ENCODE data around the gene GEMIN7.

Gene GEMIN7

DNA sequence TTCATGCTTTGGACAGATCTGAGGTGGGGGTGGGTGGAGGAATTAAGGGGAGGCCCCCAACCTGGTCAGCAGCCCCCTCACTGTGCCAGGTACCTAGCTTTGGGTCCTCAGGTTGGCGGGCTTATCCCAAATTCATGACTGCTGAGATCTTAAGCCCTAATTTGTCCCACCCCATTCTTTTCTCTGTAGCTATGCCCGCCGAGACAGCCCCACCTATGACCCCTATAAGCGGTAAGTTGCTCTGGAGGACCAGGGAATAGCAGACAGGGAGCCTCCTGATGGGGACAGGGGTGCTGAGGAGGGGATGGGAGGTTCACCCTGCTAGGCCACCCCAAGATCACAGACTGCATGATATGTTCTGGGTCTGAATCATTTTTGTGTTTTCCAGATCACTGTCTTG lies 17.1 kb upstream of the GEMIN7 start:
- no peak for DNase-seq (ENCODE audit: low read depth)

- no peak for DNase-seq (ENCODE audit: low read depth)
Measured at GRCh38 chr19:45063851-45064801, 14.9 kb upstream of the GEMIN7 start.

DNA sequence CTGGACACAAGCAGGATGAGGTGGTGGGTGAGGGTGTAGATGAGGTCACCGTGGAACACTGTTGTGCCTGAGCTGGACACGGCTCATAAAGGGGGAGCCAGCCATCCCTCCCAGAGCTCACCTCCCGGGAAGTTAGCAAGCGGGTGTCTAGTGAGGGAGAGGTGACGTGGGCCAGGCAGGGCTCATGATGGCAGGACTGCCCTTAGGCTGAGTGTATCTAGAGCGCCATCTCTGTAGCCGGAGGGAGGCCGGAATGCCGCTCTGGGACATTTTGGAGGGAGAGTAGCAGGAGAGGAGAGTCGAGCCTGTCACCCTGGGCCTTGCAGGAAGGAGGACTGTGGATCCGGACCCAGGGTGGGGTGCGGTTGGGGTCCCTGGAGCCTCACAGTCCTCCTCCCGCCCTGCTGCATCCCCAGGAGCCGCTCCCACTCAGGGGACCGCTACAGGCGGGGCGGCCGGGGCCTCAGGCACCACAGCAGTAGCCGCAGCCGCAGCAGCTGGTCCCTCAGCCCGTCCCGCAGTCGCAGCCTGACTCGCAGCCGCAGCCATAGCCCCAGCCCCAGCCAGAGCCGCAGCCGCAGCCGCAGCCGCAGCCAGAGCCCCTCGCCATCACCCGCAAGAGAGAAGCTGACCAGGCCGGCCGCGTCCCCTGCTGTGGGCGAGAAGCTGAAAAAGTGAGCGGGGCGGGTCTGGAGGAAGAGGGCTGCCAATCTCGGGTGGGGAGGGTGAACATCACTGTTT lies 12.0 kb upstream of the GEMIN7 start:
- no peak for DNase-seq (ENCODE audit: low read depth)

GRCh38 chr19:45068041-45068440 lies 11.0 kb upstream of the GEMIN7 start:
- no peak for DNase-seq (ENCODE audit: low read depth)

GRCh38 chr19:45069056-45069455 lies 10.0 kb upstream of the GEMIN7 start:
- no peak for DNase-seq (ENCODE audit: low read depth)

- no peak for DNase-seq (ENCODE audit: low read depth)
Measured at GRCh38 chr19:45070214-45070613, 8.8 kb upstream of the GEMIN7 start.

- DNase-seq (ENCODE audit: low read depth), result no peak
Measured at GRCh38 chr19:45070861-45071544, 8.1 kb upstream of the GEMIN7 start.

GRCh38 chr19:45071545-45071938 lies 7.5 kb upstream of the GEMIN7 start:
- DNase-seq (ENCODE audit: low read depth), result no peak

DNA sequence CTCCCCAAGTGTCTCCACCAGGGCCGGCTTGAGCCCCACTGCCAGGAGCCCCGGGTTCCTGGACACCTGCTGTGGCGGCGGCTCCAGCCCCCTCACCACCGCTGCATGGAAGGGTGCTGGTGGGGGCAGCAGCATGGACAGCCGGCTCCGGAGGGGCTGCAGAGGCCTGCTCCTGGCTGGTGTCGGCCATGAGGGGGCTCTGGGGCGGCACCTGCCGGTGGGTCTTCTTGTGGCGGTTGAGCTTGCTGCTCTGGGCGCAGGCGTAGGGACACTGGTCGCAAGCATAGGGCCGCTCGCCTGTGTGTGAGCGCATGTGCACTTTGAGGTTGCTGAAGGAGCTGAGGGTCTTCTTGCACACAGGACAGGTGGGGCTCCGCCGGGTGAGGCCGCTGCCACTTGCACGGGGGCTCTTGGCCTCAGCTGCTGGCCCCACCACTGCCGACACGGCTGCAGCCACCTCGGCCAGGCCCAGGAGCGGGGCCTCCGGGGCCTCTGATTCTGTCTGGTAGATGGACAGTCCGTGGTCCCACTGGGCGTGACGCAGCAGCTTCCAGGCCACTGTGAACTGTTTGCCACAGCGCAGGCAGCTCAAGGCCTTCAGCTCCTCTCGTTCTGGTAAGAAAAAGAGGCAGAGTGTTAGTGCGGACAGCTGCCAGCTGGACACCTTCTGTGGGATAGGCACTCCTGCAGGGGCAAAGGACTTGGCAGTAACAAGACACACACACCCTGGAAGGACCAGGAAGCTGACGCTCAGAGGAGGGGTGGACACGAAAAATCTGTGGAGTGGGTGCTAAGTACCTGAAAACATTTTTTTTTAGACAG lies 6.9 kb upstream of the GEMIN7 start:
- DNase-seq (ENCODE audit: low read depth), result no peak

DNA sequence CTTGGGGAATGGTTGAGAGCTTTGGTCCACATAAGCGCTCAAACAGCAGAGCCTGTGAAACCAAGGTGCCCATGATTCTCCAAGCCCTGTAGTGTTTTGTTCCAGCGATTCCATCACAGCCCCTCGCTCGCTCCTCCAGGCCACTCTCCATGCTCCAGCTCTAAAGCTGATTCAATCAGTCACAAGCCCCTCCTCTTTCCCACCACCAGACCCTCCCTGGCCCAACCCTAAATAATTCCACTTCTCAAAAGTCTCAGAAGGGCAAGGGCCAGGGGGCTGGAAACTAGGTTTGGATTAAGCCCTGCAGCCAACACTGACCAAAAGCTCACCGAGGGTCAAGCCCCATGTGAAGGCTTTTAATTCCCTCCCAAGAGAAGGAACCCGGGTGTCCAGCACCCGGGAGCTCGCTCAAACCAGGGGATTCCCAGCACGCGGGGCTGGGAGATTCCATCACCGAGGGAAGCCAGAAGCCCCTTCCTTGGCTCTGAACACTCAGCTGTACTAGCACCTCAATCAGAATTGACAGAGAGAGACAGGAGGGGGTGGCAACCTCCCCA lies 4.2 kb upstream of the GEMIN7 start:
- DNase-seq (ENCODE audit: low read depth), result no peak

DNA sequence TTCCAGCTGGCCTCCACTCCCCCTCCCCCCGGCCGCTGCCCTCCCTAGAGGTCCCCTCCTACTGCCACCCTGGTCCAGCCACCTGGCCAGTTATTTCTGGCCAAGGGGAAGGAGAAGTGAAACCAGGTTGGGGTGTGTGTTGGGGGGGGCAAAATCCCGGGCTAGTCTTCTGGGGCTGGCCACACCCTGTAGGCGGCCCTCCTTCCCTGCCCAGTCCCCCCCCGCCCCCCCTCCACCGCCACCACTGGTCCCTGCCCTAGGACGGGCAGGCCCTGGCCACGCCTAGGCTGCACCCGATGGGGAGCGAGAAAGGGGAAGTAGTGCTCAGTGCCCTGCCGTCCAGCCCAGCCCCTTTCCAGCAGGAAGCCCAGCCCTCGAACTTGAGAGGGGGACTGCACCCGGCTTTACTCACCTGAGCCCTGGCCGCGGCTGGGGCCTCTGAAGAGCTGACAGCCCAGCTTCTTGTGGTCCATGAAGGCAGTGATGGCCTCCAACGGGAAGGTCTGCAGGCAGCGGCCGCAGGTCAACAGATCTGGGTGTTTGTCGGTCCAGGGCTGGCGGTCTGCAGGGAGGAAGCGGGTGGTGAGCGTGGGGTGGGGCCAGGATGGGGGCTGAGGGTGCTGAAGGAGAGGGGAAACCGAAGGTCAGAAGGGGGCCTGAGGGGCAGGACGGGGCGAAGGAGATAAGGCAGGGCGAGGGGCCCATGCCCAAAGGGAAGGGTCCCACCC lies 3.6 kb upstream of the GEMIN7 start:
- DNase-seq (ENCODE audit: low read depth), result peak; percentile 83

GRCh38 chr19:45076029-45076850 lies 2.8 kb upstream of the GEMIN7 start, which contains the start of gene ZNF296:
Gene ZNF296, minus strand, starts transcription at chr19:45076478. Its CDS starts 105 bp downstream, at chr19:45076373.
- DNase-seq (ENCODE audit: low read depth), result peak; percentile 67

- no peak for DNase-seq (ENCODE audit: low read depth)
Measured at GRCh38 chr19:45076851-45077730, 2.0 kb upstream of the GEMIN7 start.

GRCh38 chr19:45078390-45079062 lies 534 bp upstream of the GEMIN7 start:
- DNase-seq (ENCODE audit: low read depth), result no peak

DNA sequence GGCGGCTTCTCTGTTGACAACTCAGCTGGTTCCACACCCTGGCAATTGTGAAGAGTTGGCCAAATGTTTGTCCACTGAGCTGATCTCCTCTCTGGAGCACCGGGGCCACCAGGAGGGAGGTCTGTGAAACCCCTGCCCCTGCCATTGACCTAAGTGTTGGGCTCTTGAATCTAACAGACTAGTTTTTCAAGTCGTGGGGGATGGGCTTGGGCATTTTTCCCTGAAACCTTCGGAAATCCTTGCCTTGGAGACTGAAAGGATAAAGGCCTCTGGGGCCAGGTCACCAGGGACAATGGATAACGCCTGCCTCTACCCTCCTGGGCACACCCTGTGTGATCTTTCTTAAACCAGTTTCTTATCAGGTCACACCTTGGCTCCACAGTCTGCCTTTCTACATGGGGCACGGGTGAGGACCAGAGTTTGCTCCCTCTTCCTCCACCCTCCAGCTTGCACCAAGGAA lies 881 bp downstream of the GEMIN7 start:
- no peak for DNase-seq (ENCODE audit: low read depth)

DNA sequence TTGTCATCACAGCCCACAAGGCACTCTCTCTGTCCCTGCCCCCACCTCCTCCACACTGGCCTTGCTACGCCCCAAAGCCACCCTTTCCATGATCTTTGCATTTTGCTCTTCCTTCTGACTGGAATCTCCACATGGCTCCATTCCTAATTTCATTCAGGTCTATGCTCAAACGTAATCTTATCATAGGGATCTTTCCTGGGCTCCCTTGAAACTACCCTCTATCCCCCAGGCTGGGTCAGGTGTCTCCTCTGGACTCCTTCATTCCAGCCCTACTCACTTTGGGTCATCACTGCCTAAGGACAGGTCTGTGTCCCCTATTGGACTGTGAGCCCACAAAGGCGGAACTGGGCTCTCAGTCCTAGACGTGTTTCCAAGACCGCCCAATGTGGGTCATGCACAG lies 3.1 kb downstream of the GEMIN7 start:
- DNase-seq (ENCODE audit: low read depth), result no peak

DNA sequence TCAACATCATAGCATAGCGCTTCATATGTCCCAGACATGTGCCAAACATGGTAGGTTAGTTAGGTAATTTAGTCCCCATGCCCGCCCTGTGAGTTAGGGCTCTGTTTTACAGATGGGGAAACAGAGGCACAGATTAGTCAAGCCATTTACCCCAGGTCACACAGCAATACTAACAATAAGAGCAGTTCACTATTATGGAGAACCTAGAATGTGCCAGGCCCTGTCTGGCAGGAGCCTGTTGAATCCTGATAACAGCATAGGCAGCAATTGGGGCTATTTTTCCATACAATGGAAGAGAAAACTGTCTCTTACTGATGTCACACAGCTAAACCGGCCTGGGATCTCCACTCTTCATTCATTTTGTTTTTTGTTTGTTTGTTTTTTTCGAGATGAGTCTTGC lies 7.4 kb downstream of the GEMIN7 start:
- no peak for DNase-seq (ENCODE audit: low read depth)

- no peak for DNase-seq (ENCODE audit: low read depth)
Measured at GRCh38 chr19:45087531-45087930, 8.5 kb downstream of the GEMIN7 start.

All from CMK (cell line).